Endothelial cell (in vitro differentiated cells): ENCODE results near the gene DGLUCY. TPM values are rescaled to one million over a fixed set of nuclear protein-coding genes. Genes with fewer than 3 reads are reported as not detected.
A peak's percentile ranks its signal among the peaks of the same experiment; 100 is the strongest.

ENCODE experiments used
- DNase-seq: peaks from one replicate; pipeline ENCODE4 v3.0.0; 2021; ENCODE audit warnings: low spot score
- H3K27ac Mint-ChIP-seq: one replicate; pipeline ENCODE4 v1.8.0; 2021; ENCODE audit warnings: mixed read lengths, inconsistent platforms; ENCODE audit not compliant: unreplicated experiment
- H3K27me3 Mint-ChIP-seq: one replicate; pipeline ENCODE4 v1.8.0; 2021; ENCODE audit warnings: mild to moderate bottlenecking, moderate library complexity, mixed read lengths, inconsistent platforms; ENCODE audit not compliant: unreplicated experiment
- H3K36me3 Mint-ChIP-seq: one replicate; pipeline ENCODE4 v1.8.0; 2021; ENCODE audit warnings: mild to moderate bottlenecking, low read depth, mixed read lengths, inconsistent platforms; ENCODE audit not compliant: unreplicated experiment
- H3K4me1 Mint-ChIP-seq: one replicate; pipeline ENCODE4 v1.8.0; 2021; ENCODE audit warnings: mild to moderate bottlenecking, mixed read lengths, inconsistent platforms; ENCODE audit not compliant: unreplicated experiment
- H3K4me3 Mint-ChIP-seq: one replicate; pipeline ENCODE4 v1.8.0; 2021; ENCODE audit warnings: mild to moderate bottlenecking, mixed read lengths, inconsistent platforms; ENCODE audit not compliant: unreplicated experiment
- H3K9me3 Mint-ChIP-seq: one replicate; pipeline ENCODE4 v1.8.0; 2021; ENCODE audit warnings: mixed read lengths, inconsistent platforms; ENCODE audit not compliant: unreplicated experiment
- total RNA-seq: library from RNA; stranded (reverse); fragmentation: NEBNext Ultra II Directional; extraction: Animal tissue kit (Norgen Biotek cat#: 25700); gene quantifications from one replicate; pipeline ENCODE4 v1.2.1, GENCODE V29; 2021; ENCODE audit not compliant: unreplicated experiment
- TF ChIP-seq, protein P1 (sequence below): fragments of 200-600 bp; sonication (generic); IDR thresholded peaks from one replicate; pipeline ENCODE4 v1.5.0; 2021; ENCODE audit warnings: antibody characterized with exemption; ENCODE audit not compliant: unreplicated experiment

The DGLUCY gene
- total RNA-seq, 1 donor from 2014 or later: 65.1 TPM

DNA sequence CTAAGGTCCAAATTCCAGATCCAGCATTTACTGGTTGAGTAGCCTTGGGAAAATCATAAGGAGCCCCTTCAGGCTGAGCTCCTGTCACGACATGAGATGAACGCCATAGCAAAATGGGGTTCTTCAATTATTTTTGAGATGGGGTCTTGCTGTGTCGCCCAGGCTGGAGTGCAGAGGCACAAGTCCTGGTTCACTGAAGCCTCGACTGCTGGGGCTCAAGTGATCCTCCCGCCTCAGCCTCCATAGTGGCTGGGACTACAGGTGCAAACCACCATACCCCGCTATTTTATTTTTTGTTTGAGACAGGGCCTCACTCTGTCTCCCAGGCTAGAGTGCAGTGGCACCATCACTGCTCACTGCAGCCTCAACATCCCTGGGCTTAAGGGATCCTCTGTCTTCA lies 156.3 kb downstream of the DGLUCY start:
- H3K36me3 Mint-ChIP-seq: peaks cover 20% of the 10 kb centered on the region
- H3K4me1 Mint-ChIP-seq: peaks cover 18% of the 10 kb centered on the region
- no peaks in the 10 kb centered on the region for H3K9me3 Mint-ChIP-seq
- no peak for DNase-seq
- TF ChIP-seq, protein P1, sequence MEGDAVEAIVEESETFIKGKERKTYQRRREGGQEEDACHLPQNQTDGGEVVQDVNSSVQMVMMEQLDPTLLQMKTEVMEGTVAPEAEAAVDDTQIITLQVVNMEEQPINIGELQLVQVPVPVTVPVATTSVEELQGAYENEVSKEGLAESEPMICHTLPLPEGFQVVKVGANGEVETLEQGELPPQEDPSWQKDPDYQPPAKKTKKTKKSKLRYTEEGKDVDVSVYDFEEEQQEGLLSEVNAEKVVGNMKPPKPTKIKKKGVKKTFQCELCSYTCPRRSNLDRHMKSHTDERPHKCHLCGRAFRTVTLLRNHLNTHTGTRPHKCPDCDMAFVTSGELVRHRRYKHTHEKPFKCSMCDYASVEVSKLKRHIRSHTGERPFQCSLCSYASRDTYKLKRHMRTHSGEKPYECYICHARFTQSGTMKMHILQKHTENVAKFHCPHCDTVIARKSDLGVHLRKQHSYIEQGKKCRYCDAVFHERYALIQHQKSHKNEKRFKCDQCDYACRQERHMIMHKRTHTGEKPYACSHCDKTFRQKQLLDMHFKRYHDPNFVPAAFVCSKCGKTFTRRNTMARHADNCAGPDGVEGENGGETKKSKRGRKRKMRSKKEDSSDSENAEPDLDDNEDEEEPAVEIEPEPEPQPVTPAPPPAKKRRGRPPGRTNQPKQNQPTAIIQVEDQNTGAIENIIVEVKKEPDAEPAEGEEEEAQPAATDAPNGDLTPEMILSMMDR: no peak
- H3K27ac Mint-ChIP-seq: no peak overlapping the region
- H3K27me3 Mint-ChIP-seq: peaks cover 4% of the 10 kb centered on the region
- no peak overlapping the region for H3K4me3 Mint-ChIP-seq

DNA sequence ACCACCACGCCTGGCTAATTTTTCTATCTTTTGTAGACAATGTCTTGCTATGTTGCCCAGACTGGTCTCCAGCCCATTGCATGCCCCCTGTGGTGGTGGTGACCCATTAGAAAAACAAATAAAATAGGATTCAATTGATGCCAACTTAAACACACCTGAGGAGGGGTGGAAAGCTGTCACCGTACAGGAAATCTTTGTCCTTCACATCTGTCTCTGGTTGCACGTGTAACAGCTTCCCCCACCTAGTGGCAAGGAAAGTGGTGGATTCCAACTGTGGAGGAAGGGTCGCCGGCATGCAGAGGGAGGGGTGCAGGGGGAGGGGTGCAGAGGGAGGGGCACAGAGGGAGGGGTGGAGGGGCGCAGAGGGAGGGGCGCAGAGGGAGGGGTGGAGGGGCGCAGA lies 156.7 kb downstream of the DGLUCY start:
- H3K9me3 Mint-ChIP-seq: no peaks in the 10 kb centered on the region
- no peak overlapping the region for H3K27ac Mint-ChIP-seq
- H3K4me1 Mint-ChIP-seq: peaks cover 18% of the 10 kb centered on the region

DNA sequence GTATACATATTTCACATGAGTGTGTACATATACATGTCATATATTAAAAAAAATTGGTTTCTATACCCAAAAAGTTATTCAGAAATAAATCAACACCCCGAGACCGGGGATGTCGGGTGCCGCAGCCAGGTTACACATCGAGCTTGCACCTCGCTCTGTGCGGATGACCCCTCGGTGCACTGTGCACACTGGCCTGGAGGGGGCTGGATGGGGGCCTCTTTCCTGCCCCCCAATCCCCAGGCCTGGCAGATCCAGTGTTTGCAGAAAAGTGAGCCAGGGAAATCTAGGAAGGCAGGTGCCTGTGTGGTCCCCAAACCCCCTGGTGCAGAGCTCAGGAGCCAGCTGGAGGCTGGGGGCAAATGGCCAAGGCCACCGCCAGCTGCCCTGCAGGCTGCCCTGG lies 157.8 kb downstream of the DGLUCY start:
- no peak overlapping the region for H3K4me3 Mint-ChIP-seq
- H3K36me3 Mint-ChIP-seq: peaks cover 15% of the 10 kb centered on the region
- H3K27ac Mint-ChIP-seq: no peak overlapping the region
- peaks cover 4% of the 10 kb centered on the region for H3K27me3 Mint-ChIP-seq
- DNase-seq: no peak
- no peaks in the 10 kb centered on the region for H3K9me3 Mint-ChIP-seq
- peaks cover 18% of the 10 kb centered on the region for H3K4me1 Mint-ChIP-seq
- TF ChIP-seq, protein P1: peak; percentile 19

More for the DNA sequence above, 156.7 kb downstream of the DGLUCY start:
- peaks cover 4% of the 10 kb centered on the region for H3K27me3 Mint-ChIP-seq
- TF ChIP-seq, protein P1: no peak
- H3K4me3 Mint-ChIP-seq: no peak overlapping the region
- peaks cover 17% of the 10 kb centered on the region for H3K36me3 Mint-ChIP-seq
- no peak for DNase-seq

DNA sequence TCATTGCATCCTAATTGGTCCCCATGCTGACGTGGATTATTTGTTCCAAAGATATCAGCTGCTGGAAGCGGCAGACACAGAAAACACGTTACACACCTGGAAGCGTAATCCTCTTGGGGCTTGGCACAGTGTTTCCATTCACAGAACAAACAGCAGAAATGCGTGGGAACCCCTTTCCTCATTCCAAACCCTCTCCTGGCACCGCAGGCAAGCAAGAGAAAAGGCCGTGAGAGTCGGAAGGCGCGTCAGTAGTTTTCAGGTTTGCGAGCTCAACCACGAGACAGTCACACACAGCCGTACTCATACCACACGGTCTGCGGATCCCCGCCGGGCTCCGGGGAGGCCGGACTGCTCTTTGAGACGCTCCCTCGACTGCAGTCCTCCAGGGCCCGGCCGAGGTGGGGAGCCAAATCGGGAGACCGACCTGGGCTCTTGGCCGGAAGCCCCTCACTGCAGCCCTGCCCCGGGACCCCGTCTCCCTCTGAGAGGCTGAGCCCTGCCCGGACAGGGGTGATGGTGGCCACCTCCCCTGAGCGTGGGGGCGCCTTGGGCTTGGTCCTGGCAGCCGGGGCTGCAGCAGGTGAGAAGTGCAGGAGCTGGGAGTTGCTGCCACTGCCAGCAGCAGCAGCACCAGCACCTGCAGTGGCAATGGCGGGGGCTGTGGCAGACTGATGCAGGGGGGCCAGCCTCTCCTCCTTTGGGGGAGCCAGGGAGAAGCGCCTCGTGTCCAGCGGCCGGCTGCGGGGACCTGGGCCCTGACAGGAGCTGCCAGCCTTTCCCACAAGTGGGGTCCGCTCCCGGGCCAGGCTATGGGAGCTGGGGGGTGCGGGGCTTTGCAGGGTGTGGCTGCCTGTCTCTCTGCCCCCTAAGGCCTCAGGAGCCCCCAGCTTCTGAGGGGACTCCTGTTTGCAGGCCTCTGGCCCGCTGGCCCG lies 158.7 kb downstream of the DGLUCY start:
- Mint-ChIP-seq H3K27me3 (peaks cover 4% of the 10 kb centered on the region), H3K4me3 (peak overlapping the region; percentile 85), H3K27ac (no peak overlapping the region), H3K9me3 (no peaks in the 10 kb centered on the region), H3K36me3 (peaks cover 15% of the 10 kb centered on the region), H3K4me1 (peaks cover 18% of the 10 kb centered on the region)
- DNase-seq: no peak
- TF ChIP-seq, protein P1: no peak

DNA sequence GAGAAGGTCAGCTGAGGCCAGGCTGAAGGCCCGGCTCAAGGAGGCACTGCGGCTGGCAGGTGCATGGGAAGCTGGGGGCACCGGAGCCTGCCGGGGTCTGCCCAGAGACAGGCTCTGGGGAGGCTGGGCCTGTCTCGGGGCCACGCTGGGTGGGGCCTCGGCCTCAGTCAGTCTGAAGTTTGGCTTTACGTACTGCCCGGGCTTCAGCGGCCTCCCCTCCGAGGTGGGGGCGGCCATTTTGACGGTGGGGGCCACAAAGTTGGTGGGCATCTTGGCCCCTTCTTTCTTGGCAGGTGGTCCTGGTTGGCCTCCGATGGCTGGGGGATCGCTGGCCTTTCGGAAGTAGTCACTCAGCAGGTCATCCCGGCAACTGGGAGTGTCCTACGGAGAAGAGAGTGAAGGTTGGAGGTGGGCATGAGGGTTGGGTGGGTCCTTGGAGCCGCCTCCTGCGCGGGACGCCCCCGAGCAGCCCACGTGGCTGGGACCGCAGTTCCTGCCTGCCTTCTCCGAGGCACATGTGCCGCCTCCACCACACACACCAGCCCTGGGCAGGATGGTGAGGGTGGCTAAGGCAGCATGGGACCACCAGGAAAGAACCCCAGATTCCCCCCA lies 159.5 kb downstream of the DGLUCY start:
- Mint-ChIP-seq H3K36me3 (peaks cover 15% of the 10 kb centered on the region), H3K4me1 (peaks cover 18% of the 10 kb centered on the region), H3K27ac (no peak overlapping the region), H3K27me3 (peaks cover 3% of the 10 kb centered on the region), H3K9me3 (no peaks in the 10 kb centered on the region), H3K4me3 (no peak overlapping the region)
- no peak for DNase-seq
- TF ChIP-seq, protein P1: no peak
